ENCODE measurements around the gene LRRC52. TPM values are rescaled to one million over a fixed set of nuclear protein-coding genes. Genes with fewer than 3 reads are reported as not detected.

The LRRC52 gene
- total and polyA plus RNA-seq, 9 of the 15 experiments (the other 6 are each of a cell fraction or from before 2014, with no cell fraction given): not detected

DNA sequence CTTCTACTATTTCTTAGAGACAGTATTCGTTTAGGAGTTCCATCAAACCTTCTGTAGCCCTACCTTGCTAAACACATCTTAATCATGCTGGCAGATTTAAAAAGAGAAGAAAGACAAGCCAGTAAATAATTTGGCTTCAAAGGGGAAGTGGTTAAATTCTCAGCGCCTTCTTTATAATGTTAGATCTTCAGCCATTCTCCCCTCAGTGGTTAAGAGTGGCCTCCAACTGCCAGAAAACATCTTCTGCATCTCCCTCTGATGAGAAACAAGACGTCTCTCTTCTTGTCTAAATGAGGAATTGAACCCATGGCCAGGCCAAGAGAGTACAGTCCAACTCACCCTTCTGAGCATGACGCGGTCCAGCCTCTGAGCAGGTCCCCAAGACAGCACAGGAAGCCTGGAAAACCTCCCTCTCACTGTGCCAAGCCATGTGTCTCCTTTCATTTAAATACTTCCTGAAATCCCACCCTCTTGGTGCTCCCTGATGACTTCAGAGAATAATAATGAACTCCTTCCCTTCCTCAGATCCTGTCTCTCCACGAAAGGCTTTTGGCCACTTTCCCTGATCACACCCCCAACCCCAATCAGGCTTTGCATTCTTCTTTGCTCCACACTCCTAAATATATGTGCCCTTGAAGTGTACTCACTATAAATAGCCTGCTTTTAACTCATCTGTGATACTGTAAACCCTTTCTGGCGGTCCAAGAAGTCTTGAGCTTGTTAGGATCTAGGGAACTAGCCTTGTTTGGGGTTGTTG, 16.4 kb upstream of the LRRC52 start:
- Histone ChIP-seq H3K4me1 (replicated peaks in 1 of 2; ENCODE audit: control insufficient read depth in 2 of 2, insufficient read depth in 2 of 2, low read length in 2 of 2) (no peaks in the 10 kb centered on the region; a peak in 1 of 5 replicates), H3K27me3 (ENCODE audit: control insufficient read depth in 2 of 2, insufficient read depth in 2 of 2, low read length in 2 of 2) (peaks cover 5 to 6% of the 10 kb centered on the region in 2 experiments; a peak in 2 of 5 replicates), H3K4me3 (no peak overlapping the region), H4K20me1 (replicated peaks; ENCODE audit: control insufficient read depth, insufficient read depth, low read length) (no peaks in the 10 kb centered on the region), H3K4me2 (ENCODE audit: insufficient read depth, low read length) (no peak overlapping the region), H3K9ac (ENCODE audit: insufficient read depth in 1 of 2, low read depth in 2 of 2, low read length in 2 of 2) (no peak overlapping the region), H3K79me2 (ENCODE audit: control insufficient read depth, insufficient read depth, low read length) (no peaks in the 10 kb centered on the region), H3K9me1 (ENCODE audit: control insufficient read depth, insufficient read depth, low read length) (no peaks in the 10 kb centered on the region), H3K9me3 (replicated peaks; ENCODE audit: control insufficient read depth, insufficient read depth, low read depth, low read length) (no peaks in the 10 kb centered on the region), H3K27ac (ENCODE audit: extremely low read depth, low read depth, low read length) (no peak overlapping the region), H3K36me3 (ENCODE audit: control insufficient read depth, insufficient read depth, low read length) (no peaks in the 10 kb centered on the region), H2AFZ (ENCODE audit: low read depth, low read length) (peak overlapping the region; percentile 49; the same call in 1 of the 2 replicates)
- BruUV-seq (replicated peaks): no TSS peak
- no peak for FAIRE-seq
- no peak for ATAC-seq
- ChIA-PET CTCF (ENCODE audit: low intra/inter-chr PET ratio) (no interaction called here), POLR2A (no interaction called here)
- DNase-seq (ENCODE audit: extremely low read depth in 1 of 4, low spot score in 3 of 4): no peak
- in situ Hi-C loops (cut with MboI) (no loop called here), intact Hi-C loops (cut with micrococcal nuclease) (no loop called here)
- whole genome bisulfite sequencing (ENCODE audit: insufficient coverage, low coverage, missing lambda C conversion rate): 3% methylated on average over 7 of the region's 7 CpGs
- no peak for TF ChIP-seq KDM4B (IDR thresholded peaks at IDR 0.05; ENCODE audit: borderline replicate concordance in 2 of 2, low read depth in 1 of 2)
- TF ChIP-seq SAP30 (IDR thresholded peaks at IDR 0.05; ENCODE audit: borderline replicate concordance, insufficient read depth, low read depth, low read length, poor library complexity, severe bottlenecking): no peak
- no peak for TF ChIP-seq ZNF253 (CRISPR knock-in tag; conservative IDR thresholded peaks at IDR 0.05)
- TF ChIP-seq, protein P1, sequence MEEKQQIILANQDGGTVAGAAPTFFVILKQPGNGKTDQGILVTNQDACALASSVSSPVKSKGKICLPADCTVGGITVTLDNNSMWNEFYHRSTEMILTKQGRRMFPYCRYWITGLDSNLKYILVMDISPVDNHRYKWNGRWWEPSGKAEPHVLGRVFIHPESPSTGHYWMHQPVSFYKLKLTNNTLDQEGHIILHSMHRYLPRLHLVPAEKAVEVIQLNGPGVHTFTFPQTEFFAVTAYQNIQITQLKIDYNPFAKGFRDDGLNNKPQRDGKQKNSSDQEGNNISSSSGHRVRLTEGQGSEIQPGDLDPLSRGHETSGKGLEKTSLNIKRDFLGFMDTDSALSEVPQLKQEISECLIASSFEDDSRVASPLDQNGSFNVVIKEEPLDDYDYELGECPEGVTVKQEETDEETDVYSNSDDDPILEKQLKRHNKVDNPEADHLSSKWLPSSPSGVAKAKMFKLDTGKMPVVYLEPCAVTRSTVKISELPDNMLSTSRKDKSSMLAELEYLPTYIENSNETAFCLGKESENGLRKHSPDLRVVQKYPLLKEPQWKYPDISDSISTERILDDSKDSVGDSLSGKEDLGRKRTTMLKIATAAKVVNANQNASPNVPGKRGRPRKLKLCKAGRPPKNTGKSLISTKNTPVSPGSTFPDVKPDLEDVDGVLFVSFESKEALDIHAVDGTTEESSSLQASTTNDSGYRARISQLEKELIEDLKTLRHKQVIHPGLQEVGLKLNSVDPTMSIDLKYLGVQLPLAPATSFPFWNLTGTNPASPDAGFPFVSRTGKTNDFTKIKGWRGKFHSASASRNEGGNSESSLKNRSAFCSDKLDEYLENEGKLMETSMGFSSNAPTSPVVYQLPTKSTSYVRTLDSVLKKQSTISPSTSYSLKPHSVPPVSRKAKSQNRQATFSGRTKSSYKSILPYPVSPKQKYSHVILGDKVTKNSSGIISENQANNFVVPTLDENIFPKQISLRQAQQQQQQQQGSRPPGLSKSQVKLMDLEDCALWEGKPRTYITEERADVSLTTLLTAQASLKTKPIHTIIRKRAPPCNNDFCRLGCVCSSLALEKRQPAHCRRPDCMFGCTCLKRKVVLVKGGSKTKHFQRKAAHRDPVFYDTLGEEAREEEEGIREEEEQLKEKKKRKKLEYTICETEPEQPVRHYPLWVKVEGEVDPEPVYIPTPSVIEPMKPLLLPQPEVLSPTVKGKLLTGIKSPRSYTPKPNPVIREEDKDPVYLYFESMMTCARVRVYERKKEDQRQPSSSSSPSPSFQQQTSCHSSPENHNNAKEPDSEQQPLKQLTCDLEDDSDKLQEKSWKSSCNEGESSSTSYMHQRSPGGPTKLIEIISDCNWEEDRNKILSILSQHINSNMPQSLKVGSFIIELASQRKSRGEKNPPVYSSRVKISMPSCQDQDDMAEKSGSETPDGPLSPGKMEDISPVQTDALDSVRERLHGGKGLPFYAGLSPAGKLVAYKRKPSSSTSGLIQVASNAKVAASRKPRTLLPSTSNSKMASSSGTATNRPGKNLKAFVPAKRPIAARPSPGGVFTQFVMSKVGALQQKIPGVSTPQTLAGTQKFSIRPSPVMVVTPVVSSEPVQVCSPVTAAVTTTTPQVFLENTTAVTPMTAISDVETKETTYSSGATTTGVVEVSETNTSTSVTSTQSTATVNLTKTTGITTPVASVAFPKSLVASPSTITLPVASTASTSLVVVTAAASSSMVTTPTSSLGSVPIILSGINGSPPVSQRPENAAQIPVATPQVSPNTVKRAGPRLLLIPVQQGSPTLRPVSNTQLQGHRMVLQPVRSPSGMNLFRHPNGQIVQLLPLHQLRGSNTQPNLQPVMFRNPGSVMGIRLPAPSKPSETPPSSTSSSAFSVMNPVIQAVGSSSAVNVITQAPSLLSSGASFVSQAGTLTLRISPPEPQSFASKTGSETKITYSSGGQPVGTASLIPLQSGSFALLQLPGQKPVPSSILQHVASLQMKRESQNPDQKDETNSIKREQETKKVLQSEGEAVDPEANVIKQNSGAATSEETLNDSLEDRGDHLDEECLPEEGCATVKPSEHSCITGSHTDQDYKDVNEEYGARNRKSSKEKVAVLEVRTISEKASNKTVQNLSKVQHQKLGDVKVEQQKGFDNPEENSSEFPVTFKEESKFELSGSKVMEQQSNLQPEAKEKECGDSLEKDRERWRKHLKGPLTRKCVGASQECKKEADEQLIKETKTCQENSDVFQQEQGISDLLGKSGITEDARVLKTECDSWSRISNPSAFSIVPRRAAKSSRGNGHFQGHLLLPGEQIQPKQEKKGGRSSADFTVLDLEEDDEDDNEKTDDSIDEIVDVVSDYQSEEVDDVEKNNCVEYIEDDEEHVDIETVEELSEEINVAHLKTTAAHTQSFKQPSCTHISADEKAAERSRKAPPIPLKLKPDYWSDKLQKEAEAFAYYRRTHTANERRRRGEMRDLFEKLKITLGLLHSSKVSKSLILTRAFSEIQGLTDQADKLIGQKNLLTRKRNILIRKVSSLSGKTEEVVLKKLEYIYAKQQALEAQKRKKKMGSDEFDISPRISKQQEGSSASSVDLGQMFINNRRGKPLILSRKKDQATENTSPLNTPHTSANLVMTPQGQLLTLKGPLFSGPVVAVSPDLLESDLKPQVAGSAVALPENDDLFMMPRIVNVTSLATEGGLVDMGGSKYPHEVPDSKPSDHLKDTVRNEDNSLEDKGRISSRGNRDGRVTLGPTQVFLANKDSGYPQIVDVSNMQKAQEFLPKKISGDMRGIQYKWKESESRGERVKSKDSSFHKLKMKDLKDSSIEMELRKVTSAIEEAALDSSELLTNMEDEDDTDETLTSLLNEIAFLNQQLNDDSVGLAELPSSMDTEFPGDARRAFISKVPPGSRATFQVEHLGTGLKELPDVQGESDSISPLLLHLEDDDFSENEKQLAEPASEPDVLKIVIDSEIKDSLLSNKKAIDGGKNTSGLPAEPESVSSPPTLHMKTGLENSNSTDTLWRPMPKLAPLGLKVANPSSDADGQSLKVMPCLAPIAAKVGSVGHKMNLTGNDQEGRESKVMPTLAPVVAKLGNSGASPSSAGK (IDR thresholded peaks at IDR 0.05): no peak
- TF ChIP-seq CHD2 (IDR thresholded peaks at IDR 0.05; ENCODE audit: low read depth, low read length): no peak
- no peak for TF ChIP-seq NUFIP1 (IDR thresholded peaks at IDR 0.05; ENCODE audit: partially characterized antibody)
- no peak for TF ChIP-seq BRD9 (IDR thresholded peaks at IDR 0.05; ENCODE audit: low read depth, partially characterized antibody)
- TF ChIP-seq CREB1 (IDR thresholded peaks at IDR 0.05): no peak
- TF ChIP-seq CREB1 (CRISPR knock-in tag; IDR thresholded peaks at IDR 0.05): no peak
- no peak for TF ChIP-seq BRF1 (IDR thresholded peaks at IDR 0.05; ENCODE audit: borderline replicate concordance, extremely low read depth, insufficient read length)
